ENCODE measurements around the gene HABP4.
A peak's percentile ranks its signal among the peaks of the same experiment; 100 is the strongest.

HABP4 gene, protein sequence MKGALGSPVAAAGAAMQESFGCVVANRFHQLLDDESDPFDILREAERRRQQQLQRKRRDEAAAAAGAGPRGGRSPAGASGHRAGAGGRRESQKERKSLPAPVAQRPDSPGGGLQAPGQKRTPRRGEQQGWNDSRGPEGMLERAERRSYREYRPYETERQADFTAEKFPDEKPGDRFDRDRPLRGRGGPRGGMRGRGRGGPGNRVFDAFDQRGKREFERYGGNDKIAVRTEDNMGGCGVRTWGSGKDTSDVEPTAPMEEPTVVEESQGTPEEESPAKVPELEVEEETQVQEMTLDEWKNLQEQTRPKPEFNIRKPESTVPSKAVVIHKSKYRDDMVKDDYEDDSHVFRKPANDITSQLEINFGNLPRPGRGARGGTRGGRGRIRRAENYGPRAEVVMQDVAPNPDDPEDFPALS

DNA sequence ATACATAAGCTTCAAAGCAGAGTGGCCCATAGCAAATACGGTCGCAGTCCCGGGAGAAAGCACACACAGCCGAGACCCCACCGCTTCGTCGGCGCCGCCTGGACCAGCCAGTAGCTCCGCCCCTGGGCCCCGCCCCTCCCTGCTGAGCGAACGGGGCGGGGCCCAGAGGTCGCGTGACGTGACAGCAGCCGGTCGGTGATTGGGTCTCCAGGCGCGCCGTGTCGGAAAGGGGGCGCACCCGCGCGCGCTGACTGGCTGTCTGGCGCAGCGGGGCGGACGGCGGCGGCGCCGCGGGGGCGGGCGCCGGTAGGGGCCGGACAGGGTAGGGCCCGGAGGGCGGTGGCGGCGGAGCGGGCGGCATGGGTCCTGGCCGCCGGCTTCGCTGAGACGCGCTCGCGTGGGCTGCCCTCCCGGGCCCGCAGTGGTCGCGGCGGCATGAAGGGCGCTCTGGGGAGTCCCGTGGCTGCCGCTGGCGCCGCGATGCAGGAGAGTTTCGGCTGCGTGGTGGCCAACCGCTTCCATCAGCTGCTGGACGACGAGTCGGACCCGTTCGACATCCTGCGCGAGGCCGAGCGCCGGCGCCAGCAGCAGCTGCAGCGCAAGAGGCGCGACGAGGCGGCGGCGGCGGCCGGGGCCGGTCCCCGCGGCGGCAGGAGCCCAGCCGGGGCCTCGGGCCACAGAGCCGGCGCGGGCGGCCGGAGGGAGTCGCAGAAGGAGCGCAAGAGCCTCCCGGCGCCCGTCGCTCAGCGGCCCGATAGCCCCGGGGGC is at the start of gene HABP4:
Gene HABP4 (plus strand): TSS at position 325 of the 768 bp plus-strand sequence. CDS start 111 bp downstream, at position 436.
- DNase-seq (ENCODE audit: low read depth), result peak; percentile 92

DNA sequence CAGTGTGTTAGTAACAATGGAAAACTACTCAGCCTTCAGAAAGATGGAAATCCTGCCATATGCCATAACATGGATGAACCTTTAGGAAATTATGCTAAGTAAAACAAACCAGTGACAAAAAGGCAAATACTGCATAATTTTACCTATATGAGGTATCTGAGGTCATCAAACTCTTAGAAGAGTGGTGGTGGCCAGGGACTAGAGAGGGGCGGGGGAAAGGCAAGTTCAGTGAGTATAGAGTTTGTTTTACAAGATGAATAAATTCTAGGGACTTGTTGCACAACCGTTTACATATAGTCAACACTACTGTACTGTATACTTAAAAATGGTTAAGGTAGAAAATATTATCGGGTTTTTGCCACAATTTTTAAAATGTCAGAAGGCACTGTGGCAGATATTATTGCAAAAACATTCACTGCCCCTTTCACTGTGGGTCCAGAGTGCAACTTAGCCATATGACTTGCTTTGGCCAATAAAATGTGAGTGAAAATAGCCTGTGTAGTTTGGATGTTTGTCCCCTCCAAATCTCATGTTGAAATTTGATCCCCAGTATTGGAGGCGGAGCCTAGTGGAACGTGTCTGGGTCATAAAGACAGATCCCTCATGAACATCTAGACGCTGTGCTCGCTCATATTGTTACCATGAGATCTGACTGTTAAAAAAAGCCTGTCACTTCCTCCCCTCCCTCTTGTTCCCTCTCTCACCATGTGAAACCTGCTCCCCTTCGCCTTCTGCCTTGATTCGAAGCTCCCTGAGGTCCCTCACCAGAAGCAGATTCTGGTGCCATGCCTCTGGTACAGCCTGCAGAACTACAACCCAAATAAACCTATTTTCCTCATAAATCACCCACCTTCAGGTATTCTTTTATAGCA is 41.3 kb upstream of the HABP4 start:
- no peak for DNase-seq (ENCODE audit: low read depth)

DNA sequence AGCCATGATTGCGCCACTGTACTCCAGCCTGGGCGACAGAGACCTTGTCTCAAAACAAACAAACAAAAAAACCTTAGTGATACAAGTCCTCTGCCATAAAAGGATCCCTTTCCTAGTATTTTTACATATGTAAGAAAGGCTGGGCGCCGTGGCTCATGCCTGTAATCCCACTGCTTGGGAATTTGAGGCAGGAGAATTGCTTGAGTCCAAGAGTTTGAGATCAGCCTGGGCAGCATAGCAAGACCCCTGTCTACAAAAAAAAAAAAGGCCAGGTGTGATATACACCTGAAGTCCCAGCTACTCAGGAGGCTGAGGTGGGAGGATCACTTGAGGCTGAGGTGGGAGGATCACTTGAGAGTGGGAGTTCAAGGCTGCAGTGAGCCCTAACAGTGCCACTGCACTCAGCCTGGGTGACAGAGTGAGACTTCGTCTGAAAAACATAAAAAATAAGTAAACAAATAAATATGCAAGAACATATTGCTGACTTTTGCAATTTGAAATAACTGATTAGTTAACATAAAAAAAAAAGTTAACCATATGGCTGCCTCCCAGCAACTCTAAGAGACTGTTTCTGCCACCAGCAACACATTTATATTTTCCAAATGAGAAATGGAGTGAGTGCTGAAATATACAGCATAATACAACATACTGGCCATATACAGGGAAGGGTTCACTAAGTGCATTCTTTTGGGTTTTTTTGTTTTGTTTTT is 38.7 kb upstream of the HABP4 start:
- no peak for DNase-seq (ENCODE audit: low read depth)

DNA sequence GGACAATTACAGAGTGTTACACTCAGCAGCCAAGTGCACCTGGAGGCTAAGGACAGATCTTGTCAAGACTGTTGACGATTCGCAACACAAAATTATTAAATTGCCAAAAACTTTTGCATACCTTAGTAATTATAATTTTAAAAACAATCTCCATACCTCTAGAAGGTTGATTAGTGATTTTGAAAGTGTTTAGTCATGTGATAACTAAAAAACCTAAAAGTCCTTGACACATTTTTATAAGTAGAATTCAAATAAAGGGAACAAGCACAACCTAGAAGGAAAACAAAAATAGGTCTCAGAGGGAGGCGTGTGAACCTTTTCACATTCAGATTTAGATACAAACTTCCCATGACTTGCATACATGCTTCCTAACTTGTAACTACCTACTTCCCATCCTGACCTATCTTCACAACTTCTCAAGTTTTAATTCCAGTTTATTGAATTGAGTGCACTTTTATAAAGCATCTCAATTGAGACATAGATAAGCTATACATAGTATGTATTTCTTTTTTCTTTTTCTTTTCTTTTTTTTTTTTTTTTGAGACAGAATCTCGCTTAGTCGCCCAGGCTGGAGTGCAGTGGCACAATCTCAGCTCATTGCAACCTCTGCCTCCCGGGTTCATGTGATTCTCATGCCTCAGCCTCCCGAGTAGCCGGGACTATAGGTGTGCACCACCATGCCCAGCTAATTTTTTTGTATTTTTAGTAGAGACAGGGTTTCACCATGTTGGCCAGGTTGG is 37.6 kb upstream of the HABP4 start:
- no peak for DNase-seq (ENCODE audit: low read depth)

DNA sequence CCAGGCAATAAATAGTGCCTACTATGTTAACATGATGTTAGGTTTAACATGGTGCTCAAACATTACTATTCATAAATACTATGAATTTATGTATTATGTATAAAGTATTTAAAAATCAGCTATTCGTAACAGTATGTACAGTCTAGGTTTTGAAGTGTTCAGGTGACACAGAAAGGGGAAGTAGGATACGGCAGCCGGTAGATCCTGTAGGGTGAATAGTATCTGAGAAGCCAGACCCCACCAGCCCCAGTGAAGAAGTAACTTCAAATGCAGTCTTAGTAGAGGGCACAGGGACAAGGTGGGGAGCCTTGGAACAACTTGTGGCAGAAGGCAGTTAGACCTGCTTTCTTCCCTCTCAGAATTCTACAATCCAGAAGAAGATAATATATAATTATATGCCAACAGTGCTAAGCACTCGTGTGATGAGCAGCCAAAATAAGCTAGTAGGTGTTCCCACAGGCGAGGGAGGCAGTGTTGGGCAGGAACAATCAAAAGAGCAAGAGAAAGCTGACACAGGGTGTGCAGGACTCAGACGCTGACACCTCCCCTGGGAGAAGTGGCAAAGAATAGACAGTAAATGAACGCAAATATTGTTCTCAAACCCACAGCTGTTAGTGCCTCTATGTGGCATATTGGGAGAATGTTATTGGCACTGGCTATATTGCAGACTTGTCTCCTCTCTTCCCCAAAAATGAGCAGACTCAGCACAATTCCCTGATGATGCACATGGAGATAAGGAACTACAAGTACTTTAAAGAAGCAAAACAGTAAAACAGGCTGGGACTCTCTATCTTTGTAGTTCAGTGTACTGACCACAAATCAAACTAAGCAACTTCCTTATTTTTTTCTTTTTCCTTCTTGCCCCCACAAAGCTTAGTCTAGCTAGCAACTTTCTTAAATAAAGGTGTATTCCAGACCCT is 36.4 kb upstream of the HABP4 start:
- DNase-seq (ENCODE audit: low read depth), result no peak

DNA sequence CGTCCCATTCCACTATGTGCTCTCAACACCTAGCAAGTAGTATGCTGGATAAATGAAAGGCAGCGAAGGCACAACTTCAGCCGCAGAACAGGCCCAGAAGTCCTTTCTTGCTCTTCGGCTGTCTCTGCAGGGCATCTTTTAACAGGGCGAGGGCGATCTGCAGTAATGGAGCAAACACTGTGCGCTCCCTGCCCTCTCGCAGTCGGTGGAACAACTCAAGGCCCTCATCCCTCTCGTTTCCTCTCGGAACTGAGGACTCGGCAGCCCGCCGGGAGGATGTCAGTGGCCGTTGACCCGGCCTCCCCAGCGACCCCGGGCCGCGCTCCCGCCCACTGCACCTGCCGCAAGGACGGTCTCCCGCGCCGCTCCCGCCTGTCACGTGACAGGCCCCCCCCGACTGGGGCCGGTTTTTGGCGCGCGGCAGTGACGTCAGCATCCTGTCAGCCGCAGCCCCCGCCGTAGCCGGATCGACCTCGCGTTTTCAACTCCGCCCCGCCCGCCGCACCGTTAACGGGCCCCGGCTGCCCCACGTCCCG is 32.9 kb upstream of the HABP4 start:
- DNase-seq (ENCODE audit: low read depth), result peak; percentile 72

DNA sequence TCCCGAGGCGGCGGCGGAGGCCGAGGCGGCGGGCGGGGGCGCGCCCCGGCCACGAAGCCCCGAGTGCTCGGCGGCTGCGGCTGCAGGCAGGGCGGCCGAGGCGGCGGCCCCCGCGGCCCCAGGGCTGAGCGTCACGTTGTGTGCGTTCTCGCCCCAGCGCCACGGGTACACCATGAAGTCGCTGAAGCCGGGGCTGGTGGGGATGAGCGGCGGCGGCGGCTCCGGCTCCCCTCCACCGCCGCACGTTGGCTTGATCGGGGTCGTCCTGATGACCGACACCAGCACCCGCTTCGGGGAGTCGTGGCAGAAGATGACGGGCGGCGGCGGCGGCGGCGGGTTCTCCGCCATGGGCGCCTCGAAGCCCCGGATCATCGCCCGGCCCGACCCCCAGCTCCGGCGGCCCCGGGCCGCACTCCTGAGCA is 32.3 kb upstream of the HABP4 start:
- no peak for DNase-seq (ENCODE audit: low read depth)

DNA sequence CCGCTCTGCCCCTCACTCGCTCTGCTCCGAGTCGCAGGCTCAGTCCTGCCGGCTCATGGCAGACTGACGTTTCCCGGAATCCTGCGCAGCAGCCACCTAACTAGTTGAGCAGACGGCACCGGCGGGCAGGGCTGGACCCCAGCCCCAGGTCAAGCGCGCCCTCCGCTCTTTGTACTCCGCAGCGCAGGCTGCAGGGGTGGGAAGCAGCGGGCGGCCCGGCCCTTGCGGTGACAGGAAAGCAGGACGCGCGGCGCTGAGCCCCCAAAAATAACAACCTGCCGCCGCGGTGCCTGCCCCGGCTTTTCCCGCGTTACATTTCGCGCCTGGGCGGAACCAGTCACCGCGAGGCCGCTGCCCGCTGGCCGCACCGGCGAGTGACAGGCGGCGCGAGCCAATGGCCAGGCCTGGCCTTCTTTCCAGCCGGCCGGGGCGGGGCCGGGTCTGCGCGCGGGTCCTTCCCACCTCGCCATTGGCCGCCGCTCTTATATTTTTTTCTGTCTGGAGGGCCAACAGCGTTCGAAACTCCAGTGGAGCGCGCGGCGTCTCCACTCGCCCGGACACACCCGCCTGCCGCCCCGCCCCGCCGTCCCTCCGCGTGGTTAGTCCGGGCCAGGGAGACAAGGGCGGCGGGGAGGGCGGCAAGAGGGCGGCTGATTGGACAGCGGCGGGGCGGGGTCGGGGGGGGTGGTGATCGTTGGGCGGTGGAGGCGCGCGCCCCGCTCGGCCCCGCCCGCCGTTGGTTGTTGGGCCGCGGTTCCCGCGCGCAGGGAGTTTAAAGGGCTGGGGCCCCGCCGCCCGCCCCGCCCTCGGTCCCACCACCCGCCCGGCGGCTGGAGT is 31.7 kb upstream of the HABP4 start, which contains the start of gene ZNF367:
Gene ZNF367 (minus strand): TSS at position 288 of the 837 bp plus-strand sequence. CDS start 338 bp downstream, outside the sequence.
- DNase-seq (ENCODE audit: low read depth), result peak; percentile 99

DNA sequence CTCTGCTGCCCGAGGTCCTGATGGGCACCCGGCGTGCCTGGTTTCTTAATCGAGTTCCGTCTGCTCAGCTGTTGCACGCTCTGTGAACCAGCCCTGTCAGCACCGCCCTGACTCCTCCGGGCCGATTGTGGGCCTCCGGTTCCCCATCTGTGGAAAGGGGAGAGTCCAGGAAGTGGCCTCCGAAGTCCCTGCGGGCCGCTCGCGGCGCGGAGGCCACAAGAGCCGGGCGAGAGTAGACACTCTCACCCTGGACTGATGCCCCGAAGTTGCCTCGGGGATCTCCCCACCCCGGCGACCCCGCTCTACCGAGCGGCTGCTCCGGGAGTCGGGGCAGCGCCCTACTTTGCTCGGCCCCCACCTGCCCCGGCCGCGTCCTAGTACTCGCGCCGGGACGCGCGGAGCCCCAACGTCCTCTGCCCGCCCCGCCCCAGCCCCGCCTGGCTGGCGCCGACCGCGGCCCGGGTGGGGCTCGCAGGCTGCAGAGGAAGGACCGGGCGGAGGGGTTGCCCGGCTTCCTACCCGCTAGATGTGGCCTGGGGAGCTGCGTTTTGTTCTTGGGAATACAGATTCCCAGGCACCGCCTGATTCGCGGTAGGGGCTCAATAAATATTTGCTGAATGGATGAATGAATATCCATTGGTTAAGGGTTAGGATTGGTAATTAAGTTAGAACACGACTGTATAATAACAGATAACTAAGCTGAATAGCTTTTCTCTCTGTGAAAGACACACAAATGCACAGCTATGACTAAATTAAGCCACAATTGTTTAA is 30.9 kb upstream of the HABP4 start:
- peak; percentile 64 for DNase-seq (ENCODE audit: low read depth)

DNA sequence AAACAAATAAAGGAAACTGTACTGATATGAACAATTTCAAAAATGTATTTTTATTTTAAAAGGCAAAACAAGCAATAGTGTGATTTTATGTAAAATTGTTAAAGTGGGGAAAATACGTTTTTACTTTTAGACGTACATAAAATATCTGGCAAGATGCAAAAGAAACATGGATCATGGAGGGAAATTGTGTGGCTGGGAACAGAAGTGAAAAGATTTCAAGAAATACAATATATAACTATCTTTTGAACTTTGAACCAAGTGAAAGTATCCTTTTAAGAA is 30.3 kb upstream of the HABP4 start:
- no peak for DNase-seq (ENCODE audit: low read depth)

DNA sequence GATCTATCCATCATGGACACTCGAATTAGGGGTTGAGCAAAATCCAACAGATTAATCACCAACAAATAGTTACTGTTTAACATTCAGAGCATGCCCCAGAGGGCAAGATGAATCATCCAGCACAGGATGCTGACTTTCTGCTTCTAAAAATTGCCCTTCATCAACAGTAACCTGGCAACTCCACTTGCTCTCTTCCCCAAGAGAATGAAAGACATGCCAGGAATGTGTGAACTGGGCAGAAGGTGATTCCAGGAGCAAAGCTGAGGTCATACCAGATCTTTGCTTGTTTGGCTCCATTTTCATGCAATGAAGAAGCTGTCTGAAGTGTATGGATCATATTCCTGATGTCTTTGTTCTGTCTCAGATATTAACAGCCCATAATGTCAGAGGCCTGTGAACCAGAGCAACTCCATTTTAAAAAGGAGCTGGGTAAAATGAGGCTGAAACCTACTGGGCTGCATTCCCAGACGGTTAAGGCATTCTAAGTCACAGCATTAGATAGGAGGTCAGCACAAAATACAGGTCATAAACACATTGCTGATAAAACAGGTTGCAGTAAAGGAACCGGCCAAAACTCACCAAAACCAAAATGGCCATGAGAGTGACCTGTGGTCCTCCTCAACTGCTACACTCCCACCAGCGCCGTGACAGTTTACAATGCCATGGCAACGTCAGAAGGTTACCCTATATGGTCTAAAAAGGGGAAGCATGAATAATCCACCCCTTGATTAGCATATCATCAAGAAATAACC is 29.3 kb upstream of the HABP4 start:
- peak; percentile 97 for DNase-seq (ENCODE audit: low read depth)

DNA sequence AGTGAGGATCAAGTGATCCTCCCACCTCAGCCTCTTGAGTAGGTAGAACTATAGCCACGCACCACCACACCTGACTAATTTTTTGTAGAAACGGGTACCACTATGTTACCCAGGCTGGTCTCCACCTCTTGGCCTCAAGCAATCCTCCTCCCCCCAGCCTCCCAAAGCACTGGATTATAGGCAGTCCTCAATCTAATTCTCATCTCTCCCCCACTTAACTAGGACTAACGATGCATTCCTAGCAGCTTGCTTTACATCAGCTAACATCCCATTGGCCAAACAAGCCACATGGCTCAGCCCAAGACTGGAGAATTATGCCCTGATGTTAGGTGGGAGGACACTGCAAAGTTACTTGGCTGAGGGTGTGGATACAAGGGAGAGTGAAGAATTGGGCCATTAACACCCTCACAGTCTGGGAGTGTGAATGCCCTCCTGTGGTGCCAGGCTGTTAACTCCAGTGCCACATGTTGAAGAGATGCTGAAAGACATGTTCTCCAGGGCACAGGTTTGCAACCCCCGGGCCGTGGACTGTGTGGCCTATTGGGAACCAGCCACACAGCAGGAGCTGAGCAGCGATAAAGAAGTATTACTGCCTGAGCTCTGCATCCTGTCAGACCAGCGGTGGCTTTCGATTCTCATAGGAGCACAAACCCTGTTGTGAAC is 26.5 kb upstream of the HABP4 start:
- no peak for DNase-seq (ENCODE audit: low read depth)

DNA sequence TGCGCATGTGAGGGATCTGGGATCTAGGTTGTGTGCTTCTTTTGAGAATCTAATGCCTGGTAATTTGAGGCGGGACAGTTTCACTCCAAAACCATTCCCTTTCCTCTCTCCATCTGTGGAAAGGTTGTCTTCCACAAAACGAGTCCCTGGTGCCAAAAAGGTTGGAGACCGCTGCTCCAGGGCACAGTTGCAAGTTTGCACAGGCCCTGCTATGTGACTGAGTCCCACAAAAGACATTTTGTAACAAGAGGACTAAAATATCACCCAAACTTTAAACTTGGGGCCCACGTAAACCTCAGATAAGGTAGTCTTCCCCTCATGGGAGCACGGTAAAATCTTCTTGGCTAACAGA is 26.0 kb upstream of the HABP4 start:
- no peak for DNase-seq (ENCODE audit: low read depth)

DNA sequence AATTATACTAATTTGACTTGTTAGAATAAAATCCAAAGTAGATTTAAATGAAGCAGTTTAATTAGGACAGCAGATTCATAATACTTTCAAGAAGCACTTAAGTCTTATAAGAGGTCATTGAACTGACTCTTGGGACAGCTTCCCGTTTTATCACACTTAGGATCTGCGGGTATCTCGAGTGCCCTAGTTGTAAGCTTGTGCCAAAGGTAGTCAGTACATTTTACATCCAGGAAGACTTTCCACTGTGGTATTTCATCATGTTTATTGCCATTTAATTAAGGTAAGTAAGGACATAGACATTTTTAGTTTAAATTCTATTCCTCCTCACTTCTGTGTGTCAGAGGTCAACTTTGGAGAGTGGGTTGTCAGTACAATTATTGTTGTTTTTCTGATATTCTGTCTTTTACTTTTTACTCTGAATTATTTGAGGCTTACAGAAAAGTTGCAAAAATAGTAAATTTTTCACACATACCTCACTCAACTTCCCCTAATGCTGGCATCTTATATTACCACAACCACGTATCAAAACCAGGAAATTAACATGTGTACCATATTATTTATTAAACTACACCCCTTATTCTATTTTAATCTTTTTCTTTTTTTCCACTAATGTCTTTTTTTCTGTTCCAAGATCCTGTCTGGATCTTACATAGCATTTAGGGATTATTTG is 24.3 kb upstream of the HABP4 start:
- no peak for DNase-seq (ENCODE audit: low read depth)

DNA sequence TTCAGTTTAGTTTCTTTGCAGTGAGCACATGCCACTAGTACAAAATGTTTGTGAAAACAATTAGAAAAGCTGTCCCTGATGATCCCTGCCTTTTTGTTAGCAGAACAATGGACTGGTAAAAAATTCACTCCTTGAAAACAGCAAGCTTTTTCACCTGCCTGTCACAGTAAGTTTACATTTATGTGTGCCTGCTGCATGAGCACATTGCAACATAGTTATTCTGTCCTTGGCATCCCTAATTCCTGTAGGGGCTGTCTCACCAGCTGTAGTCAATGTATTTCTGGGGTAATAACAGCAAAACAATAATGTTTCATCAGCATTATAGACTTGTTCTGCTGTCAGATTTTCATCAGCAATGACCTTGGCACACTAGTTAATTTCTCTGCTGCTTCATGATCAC is 20.2 kb upstream of the HABP4 start:
- DNase-seq (ENCODE audit: low read depth), result no peak

DNA sequence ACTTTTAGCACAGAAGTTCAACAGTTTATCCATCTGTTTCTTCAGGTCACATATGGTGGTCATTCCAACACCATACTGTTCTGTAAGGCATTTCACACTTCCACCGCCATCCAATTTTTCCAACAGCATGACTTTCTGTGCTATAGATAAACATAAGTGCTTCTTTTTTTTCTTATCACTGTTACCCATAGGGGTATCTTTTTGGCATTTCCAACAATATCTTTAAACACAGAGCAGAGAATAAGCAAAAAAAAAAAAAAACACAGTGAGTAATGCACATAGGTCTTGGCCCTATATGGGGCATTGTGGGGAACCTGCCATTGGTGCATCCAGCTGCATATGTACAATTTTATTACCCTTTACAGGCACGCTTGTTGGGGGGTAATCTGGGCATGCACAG is 19.6 kb upstream of the HABP4 start:
- no peak for DNase-seq (ENCODE audit: low read depth)
